T-helper 2 cell treated with Interferon-gamma antibody and Interleukin-4, amounts not matched to agents 5 μg/mL and 100 μg/mL, for 36 hours (primary cell): ENCODE measurements around the gene SLC43A3.

ENCODE experiments used
- DNase-seq: peaks from one replicate; pipeline ENCODE4 v3.0.0; 2021; ENCODE audit warnings: low spot score
- H3K27ac Mint-ChIP-seq: one replicate; pipeline ENCODE4 v1.8.0; 2021; ENCODE audit warnings: mild to moderate bottlenecking, mixed read lengths
- H3K27me3 Mint-ChIP-seq: one replicate; pipeline ENCODE4 v1.8.0; 2021; ENCODE audit warnings: low read depth, mixed read lengths
- H3K36me3 Mint-ChIP-seq: one replicate; pipeline ENCODE4 v1.8.0; 2021; ENCODE audit warnings: low read depth, mixed read lengths
- H3K4me1 Mint-ChIP-seq: one replicate; pipeline ENCODE4 v1.8.0; 2021; ENCODE audit warnings: low read depth, mixed read lengths
- H3K4me3 Mint-ChIP-seq: one replicate; pipeline ENCODE4 v1.8.0; 2022; ENCODE audit warnings: mild to moderate bottlenecking, moderate library complexity, mixed read lengths
- H3K9me3 Mint-ChIP-seq: one replicate; pipeline ENCODE4 v1.8.0; 2021; ENCODE audit warnings: mixed read lengths

Gene SLC43A3

DNA sequence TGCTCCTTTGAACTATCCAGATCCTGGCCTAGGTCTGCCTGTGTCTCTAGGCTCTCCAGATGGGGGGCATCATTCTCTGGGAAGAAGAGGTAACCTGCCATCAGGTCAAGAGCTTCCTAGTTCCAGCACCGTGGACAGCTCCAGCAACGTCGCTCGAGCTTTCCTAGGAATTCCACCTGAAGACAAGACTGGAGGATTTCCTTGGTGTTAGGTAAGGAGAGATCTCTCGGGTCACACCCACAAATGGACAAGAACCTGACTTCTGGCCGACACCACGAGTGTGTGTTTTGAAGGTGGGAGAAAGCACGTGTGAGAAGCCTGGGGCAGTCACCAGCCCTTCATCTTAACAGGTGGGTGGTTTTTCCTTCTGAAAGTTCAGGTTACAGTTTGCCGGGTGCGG, 47.2 kb downstream of the SLC43A3 start:
- Mint-ChIP-seq H3K27ac (no peak overlapping the region), H3K4me1 (no peaks in the 10 kb centered on the region), H3K4me3 (no peak overlapping the region), H3K9me3 (no peaks in the 10 kb centered on the region), H3K27me3 (no peaks in the 10 kb centered on the region), H3K36me3 (no peaks in the 10 kb centered on the region)
- DNase-seq: no peak

DNA sequence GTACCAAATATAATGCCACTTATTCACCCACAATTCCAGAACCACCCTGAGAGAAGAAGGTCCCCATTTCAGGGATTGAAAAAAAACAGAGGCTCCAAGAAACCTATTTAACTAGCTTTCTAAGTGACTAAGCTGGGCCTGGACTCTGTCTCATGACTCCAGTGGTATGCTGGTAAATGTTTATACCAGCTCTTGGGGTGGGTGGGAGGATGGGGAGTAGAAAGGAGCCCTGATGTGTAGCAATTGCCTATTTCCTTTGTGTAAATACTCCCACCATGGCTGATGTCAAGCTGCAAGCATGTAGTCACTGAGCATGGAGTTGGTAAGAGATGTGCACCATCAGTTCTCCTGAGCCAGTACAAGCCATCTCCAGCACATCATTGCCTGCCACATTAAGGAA, 48.7 kb downstream of the SLC43A3 start:
- Mint-ChIP-seq H3K4me3 (no peak overlapping the region), H3K4me1 (no peaks in the 10 kb centered on the region), H3K27ac (no peak overlapping the region), H3K36me3 (no peaks in the 10 kb centered on the region), H3K9me3 (no peaks in the 10 kb centered on the region), H3K27me3 (no peaks in the 10 kb centered on the region)
- no peak for DNase-seq

DNA sequence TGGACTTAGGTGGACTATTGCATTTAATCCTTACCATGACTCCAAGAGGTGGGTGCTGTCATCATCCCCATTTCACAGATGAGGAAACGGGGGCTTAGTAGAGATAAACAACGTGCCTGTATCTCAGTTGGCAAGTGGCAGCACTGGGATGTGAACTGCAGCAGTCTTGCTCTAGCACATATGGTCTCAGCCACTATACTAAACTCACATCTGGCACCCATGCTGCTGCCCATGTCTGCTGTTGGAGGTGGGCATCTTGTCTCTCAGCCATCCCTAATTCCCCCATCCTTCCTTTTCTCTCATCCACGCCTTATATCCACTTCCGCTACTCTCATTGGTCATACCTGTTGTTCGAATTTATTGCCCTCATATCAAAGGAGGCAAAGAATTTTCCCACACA, 49.8 kb downstream of the SLC43A3 start:
- Mint-ChIP-seq H3K27me3 (no peaks in the 10 kb centered on the region), H3K27ac (no peak overlapping the region), H3K4me1 (no peaks in the 10 kb centered on the region), H3K9me3 (no peaks in the 10 kb centered on the region), H3K4me3 (no peak overlapping the region), H3K36me3 (no peaks in the 10 kb centered on the region)
- no peak for DNase-seq

DNA sequence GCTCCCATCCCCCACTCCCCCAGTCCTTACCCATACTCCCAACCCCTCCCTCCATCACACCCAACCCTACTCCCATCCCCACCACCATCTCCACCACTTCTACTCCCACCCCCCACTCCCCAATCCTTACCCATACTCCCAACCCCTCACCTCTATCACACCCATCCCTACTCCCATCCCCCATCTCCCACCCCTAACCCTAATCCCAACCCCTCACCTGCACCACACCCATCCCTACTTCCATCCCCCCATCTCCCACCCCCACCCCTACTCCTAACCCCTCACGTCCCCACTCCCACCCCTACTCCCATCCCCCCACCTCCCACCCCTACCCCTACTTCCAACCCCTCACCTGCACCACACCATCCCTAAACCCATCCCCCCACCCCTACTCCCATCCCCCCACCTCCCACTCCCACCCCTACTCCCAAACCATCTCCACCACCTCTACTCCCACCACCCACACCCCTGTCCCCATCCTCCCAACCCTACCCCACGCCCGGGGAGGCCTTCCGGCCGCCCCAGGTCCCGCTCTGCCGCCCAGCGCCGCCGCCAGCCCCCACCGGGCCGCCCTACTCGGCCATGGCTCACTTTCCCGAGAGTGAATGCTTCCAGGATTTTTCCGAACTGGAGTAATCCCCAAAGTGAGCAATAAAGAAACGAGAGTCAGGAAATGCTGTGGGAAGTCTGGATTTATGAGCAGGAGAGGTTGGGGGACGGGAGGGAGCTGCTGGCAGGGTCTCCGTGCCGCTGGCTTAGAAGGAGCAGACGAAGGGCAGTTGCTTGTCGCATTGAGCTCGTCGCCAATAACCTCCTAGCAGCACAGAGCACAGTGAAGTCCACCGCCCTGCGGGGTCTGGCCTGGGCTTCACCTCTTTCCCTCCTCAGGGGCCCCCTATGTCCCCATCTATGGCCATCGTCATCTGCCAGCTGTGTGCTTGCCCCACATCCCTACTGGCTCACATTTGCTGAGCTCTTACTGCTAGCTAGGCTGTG, 50.5 kb downstream of the SLC43A3 start:
- Mint-ChIP-seq H3K27ac (no peak overlapping the region), H3K4me1 (no peaks in the 10 kb centered on the region), H3K4me3 (no peak overlapping the region), H3K9me3 (no peaks in the 10 kb centered on the region), H3K36me3 (no peaks in the 10 kb centered on the region), H3K27me3 (no peaks in the 10 kb centered on the region)
- DNase-seq: no peak

DNA sequence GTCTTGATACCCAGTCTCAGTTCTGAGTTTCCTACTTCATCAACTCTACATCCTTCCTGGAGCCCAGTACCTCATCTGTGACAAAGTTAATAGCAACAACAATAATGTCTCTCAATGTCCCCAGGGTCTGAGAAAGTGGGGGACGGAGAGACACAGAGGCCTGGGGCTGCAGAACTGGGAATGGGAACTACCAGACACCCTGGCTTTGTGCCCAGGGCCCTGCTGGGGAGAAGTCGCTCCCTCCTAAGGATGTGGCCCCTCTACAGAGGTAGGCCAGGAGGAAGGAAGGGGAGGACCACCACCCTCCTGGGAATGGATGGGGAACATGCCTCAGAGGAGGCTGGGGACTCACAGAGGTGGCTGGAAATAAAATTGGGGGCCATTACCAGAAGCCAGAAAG, 51.4 kb downstream of the SLC43A3 start:
- H3K36me3 Mint-ChIP-seq: no peaks in the 10 kb centered on the region
- no peaks in the 10 kb centered on the region for H3K9me3 Mint-ChIP-seq
- DNase-seq: no peak
- no peaks in the 10 kb centered on the region for H3K4me1 Mint-ChIP-seq
- H3K4me3 Mint-ChIP-seq: no peak overlapping the region
- no peaks in the 10 kb centered on the region for H3K27me3 Mint-ChIP-seq
- no peak overlapping the region for H3K27ac Mint-ChIP-seq

DNA sequence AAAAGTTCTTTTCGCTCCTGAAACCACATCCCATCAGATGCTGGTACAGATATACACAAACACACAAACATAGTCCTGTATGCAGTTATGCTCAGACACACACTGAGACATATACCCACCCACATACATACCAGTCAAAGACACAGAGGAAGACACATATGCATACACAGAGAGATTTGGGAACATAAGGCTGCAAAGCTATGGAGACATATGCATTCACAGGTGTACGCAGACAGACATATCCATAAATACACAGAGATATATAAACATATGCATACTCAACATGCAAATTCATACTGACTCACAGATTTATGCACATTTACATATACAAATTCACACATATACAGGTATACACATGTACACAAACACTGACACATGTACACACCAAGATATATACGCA, 52.0 kb downstream of the SLC43A3 start:
- Mint-ChIP-seq H3K36me3 (no peaks in the 10 kb centered on the region), H3K27me3 (no peaks in the 10 kb centered on the region), H3K4me3 (no peak overlapping the region), H3K9me3 (no peaks in the 10 kb centered on the region), H3K4me1 (no peaks in the 10 kb centered on the region), H3K27ac (no peak overlapping the region)
- DNase-seq: no peak

DNA sequence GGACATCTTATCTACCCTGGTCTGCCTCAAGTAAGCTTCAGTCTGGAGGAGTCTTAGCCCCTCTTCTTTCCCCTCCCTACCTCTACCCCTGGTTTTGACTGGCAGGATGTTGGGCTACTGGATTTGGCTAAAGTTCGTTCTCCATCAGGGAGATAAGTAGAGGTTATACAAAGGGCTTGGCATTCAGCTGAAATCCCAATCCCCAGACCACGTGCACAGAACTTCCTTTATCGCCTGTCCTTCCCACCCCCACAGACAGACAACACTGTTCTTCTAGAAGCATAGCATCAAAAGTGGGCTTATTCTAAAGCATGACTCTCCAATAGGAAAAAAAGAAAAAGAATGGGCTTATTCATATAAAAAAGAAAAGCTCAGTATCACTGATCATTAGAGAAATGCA, 53.8 kb downstream of the SLC43A3 start:
- H3K9me3 Mint-ChIP-seq: no peaks in the 10 kb centered on the region
- no peaks in the 10 kb centered on the region for H3K27me3 Mint-ChIP-seq
- no peak for DNase-seq
- H3K36me3 Mint-ChIP-seq: no peaks in the 10 kb centered on the region
- H3K27ac Mint-ChIP-seq: no peak overlapping the region
- H3K4me3 Mint-ChIP-seq: no peak overlapping the region
- no peaks in the 10 kb centered on the region for H3K4me1 Mint-ChIP-seq

DNA sequence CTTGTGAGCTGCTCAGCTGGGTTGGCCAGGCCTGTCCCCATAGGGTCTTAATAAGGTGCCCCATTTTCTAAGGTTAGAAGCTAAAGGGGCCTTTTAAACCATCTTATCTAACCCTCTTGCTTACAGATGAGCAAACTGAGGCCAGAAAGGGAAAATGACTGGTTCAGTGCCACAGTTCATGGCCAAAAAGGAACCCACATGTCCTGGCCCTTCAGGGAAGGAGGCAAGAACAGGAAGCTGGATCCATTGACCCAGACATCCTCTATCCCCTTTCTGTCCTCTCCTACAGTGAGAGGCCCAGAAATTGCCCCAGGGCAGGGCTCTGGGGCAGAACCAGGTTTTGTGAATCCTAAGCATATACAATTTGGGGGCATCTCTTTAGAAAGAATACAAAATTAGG, 56.0 kb downstream of the SLC43A3 start:
- Mint-ChIP-seq H3K4me1 (no peaks in the 10 kb centered on the region), H3K4me3 (no peak overlapping the region), H3K9me3 (no peaks in the 10 kb centered on the region), H3K27me3 (no peaks in the 10 kb centered on the region), H3K27ac (no peak overlapping the region), H3K36me3 (no peaks in the 10 kb centered on the region)
- no peak for DNase-seq

DNA sequence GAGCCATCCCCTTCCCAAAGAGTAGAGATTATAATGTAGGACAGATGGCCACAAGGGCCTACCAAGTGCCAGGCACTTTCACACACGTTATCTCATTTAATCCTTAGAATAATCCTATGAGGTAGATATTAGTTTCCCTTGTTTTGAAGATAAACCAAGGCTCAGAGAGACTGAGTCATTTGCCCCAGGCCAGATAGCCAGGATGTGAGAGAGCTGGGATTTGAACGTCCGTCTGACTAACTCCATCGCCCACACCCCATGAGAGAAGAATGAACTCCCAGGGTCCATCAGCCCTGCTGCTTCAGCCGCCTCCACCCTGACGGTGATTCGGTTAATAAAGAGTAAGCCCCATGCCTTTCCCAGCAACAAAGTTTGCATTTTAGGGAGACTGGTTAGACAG, 56.7 kb downstream of the SLC43A3 start:
- no peak for DNase-seq
- H3K4me3 Mint-ChIP-seq: no peak overlapping the region
- no peaks in the 10 kb centered on the region for H3K4me1 Mint-ChIP-seq
- no peaks in the 10 kb centered on the region for H3K36me3 Mint-ChIP-seq
- no peak overlapping the region for H3K27ac Mint-ChIP-seq
- no peaks in the 10 kb centered on the region for H3K9me3 Mint-ChIP-seq
- H3K27me3 Mint-ChIP-seq: no peaks in the 10 kb centered on the region

DNA sequence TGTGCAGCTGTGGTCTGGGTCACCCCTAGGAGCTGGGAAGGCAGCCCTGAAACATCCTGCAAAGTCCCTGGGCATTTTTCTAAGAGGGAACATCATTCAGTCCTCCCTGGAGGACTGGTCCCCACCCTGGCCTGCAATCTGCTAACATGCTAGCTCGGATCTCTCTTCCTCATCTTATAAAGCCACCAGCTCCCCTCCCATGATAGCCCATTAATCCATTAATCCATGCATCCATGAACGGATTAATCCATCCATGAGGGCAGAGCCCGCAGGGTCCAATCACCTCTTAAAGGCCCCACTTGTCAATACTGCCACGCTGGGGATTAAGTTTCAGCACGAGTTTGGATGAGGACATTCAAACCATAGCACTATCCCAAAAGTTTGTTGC, 58.1 kb downstream of the SLC43A3 start:
- H3K27me3 Mint-ChIP-seq: no peaks in the 10 kb centered on the region
- H3K9me3 Mint-ChIP-seq: no peaks in the 10 kb centered on the region
- H3K36me3 Mint-ChIP-seq: no peaks in the 10 kb centered on the region
- H3K4me3 Mint-ChIP-seq: no peak overlapping the region
- no peak for DNase-seq
- no peaks in the 10 kb centered on the region for H3K4me1 Mint-ChIP-seq
- no peak overlapping the region for H3K27ac Mint-ChIP-seq

DNA sequence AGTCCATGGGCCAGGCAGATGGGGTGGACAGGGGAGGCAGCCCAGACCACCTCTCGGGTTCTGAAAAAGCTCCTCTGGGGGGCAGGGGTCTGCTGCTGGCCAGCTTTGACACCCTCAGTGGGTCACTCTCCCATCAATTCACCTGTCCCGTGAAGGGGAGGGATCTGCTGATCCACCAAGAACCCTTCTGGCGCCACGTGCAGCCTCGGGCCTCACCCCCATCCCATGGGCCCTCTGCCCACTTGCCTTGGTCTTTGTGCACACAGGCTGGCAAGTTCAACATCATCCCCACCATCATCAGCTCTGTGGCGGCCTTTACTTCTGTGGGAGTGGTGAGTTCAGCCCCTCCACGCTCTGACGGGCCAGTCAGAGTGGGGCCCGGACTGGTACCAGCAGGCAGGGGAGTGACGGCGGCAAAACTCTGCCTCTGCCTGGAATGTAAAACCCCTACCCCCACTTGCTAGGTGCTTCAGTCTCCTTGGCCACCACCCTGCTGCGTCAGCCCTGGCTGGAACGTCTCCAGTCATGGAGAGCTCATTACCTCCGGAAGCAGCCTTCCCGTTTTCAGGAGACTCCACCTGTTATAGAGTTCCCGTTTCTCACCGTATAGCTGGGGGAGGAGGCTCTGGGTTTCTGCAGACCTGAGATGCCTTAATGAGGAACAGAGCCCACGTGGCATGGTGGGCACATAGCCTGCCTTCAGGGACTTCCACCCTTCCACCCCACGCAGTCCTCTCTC, 58.6 kb downstream of the SLC43A3 start:
- no peak for DNase-seq
- Mint-ChIP-seq H3K27ac (no peak overlapping the region), H3K27me3 (no peaks in the 10 kb centered on the region), H3K4me3 (no peak overlapping the region), H3K9me3 (no peaks in the 10 kb centered on the region), H3K4me1 (no peaks in the 10 kb centered on the region), H3K36me3 (no peaks in the 10 kb centered on the region)

DNA sequence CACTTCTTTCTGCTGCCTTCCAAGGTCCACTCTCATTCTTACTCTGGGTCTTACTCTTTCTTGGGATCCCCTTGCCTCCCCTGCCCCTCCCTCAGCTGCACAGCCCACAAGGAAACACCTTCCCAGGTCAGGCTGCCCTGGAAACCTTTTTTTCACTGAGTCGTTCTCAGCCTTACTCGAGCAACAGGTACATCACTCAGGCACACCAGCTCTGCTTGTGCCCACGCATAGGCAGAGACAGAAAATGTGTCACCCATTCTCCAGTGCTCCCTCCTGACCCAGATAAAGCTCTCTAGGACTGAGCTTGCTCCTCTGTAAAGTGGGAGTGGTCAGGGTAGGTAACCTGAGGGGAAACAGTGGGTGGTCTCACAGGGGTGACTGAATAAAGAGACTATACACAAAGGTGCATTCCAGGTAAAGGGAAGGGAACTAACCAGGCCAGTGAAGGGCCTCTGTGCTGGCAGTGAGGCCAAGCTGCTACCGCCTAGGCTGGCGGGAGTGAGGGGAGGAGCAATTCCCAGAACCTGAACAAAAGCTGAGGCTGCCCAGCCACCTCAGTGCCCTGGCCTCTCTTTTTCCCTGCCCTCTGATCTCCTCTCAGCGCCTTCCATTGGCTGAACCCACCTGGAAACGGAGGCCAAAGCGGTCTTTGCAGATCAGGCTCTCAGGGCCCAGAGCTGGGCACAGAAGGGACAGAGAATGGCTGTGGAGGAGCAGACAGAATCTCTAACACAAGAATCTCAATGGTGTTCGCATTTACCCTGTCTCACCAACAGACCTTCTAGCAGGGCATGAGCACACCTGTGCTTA, 61.9 kb downstream of the SLC43A3 start:
- no peak overlapping the region for H3K4me3 Mint-ChIP-seq
- H3K9me3 Mint-ChIP-seq: no peaks in the 10 kb centered on the region
- no peak overlapping the region for H3K27ac Mint-ChIP-seq
- no peak for DNase-seq
- H3K36me3 Mint-ChIP-seq: no peaks in the 10 kb centered on the region
- H3K27me3 Mint-ChIP-seq: peaks cover 3% of the 10 kb centered on the region
- H3K4me1 Mint-ChIP-seq: no peaks in the 10 kb centered on the region

DNA sequence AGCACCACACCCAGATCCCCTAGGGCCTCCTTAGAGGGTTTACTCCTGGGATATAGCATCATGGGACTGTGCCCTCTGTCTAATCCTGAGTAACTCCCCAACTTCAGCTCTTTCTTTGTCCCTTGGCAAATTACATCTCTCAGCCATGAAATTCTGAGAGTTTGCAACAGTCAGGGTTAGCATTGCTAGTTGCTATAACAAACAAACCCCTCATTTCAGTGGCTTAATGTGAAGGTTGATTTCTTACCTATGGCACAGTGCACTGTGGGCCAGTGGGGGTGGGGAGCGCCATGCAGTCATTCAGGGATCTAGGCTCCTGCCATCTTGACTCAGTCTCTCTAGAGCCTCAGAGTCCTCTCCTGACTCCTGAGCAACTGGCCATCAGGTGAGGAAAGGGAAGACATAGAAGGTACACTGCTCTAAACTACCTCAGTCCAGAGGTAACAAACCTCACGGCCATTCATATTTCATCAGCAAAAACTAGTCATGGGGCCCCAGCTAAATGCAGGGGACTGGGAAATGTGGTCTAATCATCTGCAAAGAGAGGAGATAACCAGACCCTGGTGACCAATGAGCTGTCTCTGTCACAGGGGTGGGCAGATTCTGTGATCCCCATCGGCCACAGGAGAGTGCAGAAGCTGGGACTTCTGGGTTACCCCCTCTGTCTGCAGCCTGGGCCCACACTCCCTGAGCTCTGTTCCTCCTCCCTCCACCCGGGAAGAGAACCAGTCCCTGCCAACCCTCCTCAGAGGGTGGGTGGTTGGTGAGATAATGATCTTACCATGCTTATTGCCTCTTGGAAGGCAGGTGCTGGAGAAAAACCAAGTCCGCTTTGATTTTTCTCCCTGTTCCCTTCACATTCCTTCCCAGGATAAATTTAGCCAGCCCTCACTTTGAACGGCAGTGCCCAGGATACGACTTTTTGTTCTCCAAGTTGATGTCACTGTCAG, 63.5 kb downstream of the SLC43A3 start:
- Mint-ChIP-seq H3K36me3 (no peaks in the 10 kb centered on the region), H3K27ac (no peak overlapping the region), H3K27me3 (peaks cover 3% of the 10 kb centered on the region), H3K9me3 (no peaks in the 10 kb centered on the region), H3K4me3 (no peak overlapping the region), H3K4me1 (no peaks in the 10 kb centered on the region)
- DNase-seq: no peak
